Measurements from ENCODE around the gene DPH6.
"Not testable (repeated sequence)": the region's sequence is repeated elsewhere in the genome, so short reads cannot be mapped to it uniquely, and the experiment has no call there.

The DPH6 gene

DNA sequence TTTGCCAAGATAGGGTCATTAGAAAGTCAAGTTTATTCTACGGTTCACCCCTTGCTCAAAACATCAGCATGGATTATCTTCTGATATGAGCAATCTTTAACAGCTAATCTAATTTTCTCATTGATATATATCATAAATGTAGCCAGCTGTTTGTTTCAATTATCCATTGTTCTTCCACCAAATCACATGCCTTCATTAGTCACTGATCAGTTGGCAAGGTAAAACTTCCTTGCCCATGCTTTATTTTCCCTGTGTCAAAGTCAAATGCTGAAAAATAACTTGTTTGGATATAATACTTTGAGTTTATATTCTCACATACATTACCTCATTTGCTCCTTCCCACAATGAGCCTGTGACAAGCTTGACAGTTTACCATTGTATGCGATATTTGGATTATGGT lies 60.6 kb downstream of the DPH6 start:
- no peak for DNase-seq (ENCODE audit: low read depth)

DNA sequence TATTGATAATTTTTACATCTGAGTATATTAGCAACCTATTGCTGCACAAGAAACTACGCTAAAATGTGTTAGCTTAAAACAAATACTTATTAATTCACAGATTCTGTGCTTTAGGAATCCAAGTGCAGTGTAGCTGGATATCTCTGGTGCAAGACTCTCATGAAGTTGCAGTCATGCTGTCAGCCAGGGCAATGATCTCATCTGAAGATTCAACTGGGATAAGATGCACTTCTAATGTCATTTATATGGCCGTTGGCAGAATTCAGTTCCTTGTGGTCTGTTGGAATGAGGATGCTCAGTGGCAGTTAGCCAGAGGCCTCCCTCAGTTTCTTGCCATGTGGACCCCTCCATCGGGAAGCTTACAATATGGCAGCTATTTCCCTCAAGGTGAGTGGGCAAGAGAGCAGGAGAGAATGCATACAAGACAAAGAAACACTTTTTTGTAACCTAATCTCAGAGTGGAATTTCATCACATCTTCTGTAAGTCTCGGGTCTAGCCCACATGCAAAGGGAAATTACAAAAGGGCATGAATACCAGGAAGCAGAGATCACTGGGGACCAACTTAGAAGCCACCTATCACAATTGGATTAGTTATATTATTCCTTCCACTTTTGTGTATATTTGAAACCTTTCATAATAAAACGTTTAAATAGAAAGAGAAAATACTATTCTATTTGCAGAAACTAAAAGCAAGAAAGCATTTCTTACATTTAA lies 61.6 kb downstream of the DPH6 start:
- no peak for DNase-seq (ENCODE audit: low read depth)

DNA sequence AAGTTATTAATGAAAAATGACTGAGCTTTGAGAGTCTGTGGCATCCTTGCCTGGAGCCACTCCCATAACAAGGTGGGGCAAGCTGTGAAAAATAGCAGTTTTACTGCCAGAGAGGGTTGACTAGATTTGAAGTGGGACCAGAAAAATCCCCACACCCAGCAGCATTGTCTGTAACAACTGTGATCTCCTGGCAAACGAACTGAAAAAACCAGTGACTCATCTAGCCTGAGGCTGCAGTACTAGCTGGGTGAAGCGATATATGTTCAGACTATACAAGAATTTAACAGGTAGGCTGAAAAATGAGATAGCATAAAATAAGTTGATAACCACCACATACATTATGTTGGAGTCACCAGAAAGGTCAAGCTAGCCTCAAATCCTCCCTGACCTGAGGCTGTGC lies 64.0 kb downstream of the DPH6 start:
- no peak for DNase-seq (ENCODE audit: low read depth)

DNA sequence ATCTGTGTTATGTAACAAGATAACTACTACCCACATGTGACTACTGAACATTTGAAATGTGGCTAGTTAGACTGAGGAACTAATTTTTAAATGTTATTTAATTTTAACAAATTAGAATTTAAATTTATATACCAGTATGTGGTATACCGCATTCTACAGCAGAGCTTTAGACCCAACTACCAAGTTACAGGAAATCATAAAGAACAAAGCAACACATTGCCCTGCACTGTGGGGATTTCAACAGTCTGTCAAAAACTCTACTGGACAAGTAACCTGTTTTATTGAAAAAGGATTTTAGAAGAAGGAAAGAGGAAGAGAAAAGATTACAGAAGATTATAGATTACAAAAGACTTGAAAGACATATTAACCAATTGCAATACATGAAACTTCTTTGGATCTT lies 64.9 kb downstream of the DPH6 start:
- no peak for DNase-seq (ENCODE audit: low read depth)

DNA sequence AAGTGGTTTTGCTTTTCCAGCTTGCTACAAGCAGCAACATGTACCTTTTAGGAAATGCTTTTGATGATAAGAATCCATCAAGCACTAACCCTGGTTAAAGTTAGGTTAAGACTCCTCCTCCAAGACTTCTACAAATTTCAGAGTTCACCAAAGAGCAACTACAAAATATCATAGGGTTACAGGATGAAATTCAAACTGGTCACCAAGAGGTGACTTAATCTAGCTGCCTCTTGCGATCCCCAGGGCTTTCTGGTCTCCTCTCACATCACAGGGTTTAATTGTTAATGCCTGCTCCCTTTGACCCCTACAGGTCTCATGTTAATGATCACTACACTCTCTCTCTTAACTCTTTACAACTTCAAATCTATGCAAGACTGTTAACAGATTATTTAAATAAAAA lies 66.5 kb downstream of the DPH6 start:
- no peak for DNase-seq (ENCODE audit: low read depth)

DNA sequence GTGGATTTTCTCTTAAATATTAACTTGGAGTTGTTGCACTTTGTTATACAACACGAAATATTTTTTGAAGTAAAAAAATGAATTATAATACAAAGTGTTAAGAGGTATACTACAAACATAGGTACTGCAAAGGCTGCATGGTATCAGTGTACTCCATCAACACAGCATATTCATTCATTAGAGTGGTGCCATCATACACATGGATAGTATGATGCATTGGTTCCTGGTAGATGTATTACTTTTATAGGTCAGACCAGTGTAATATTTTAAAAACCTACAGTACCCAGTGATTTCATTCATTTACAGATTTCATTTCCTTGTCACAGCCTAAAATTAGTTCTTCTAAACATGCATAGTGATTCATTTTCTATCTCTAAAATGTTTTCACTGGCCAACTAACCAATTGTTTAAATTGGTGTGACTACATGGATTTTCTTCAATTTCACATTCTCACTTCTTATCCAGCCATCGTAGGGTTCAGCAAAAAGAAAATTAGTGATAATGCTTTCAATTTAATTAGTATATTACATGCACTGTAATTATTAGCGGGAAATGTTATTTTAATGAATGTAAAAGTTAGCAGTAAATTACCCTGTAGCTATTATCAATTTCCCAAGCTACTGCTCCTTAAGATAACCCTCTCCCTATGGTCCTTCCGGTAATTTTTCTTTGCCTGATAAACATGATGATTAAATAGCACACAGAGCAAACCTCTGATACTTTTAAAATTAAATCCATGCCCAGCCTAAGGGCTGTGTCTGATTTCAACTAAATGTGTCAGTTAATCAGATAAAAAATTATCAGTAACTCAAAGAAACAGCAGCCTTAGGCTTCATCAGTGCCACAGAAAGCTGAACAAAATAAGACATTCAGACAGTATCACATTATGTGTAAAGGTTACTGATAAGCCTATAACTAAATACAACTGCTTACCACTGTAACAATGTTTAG lies 68.4 kb downstream of the DPH6 start:
- DNase-seq (ENCODE audit: low read depth) = no peak

DNA sequence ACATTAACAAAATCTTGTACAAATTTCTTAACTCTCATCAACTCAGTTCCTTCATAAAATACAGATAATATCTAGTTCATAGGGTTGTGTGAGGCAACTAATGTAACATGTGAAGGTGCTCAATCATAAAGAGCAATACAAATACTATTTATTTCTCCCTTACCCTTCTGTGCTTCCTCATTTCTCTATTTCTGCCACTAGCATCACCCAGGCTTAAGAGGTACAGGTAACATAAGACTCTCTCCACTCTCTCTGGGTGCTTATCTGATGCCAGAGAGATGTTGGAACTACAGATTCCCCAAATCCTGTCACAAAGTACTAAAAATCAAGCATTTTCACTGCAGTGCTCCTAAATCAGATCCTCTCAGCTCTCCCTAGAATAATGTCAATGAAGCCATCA lies 74.9 kb downstream of the DPH6 start:
- no peak for DNase-seq (ENCODE audit: low read depth)

DNA sequence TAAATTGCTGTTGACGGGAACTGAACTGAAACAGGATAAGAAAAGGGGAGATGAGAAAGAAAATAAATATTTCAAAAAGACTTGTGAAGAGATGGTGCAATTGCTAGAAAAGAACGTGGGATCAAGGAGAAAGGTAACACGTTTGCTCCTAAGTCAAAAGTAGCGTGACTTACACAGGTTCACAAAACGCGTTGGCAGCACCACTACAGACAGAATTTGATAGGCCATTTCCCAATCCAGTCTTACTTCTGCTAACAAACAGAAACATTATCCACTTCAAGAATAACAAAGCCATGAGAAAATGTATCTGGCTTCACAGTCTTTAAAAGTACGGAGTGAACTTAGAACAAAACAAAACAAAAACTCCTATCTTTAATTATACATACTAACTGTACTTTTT lies 75.5 kb downstream of the DPH6 start:
- DNase-seq (ENCODE audit: low read depth) = no peak

DNA sequence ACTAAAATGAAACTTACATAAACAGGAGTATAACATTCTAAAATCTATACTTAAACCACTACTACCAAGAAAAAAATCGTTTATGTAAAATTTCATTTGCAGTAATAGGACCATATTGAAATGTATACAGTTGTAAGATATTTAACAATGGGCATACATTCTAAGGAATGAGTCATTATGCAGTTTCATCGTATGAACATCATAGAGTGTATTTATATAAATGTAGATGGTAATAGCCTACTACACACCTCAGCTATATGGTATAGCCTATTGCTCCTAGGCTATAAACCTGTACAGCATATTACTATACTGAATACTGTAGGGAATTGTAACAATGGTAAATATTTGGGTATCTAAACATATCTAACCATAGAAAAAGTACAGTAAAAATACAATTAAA lies 79.5 kb downstream of the DPH6 start:
- no peak for DNase-seq (ENCODE audit: low read depth)

DNA sequence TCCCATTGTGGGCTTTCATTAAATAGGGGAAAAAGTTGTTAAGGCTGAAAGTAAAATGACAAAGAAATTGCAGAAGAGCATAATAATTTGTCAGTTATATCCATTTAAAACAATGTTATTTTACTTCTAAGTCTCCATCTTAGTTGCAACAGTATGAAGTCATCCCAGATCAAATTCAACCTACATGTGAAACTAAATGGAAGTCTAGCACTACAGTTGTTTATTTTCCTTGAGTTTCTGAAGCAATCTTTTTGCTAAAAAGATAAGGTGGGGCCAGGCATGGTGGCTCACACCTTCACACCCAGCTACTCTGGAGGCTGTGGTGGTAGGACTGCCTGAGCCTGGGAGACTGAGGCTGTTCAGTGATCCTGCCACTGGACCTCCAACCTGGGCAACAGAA lies 80.2 kb downstream of the DPH6 start:
- no peak for DNase-seq (ENCODE audit: low read depth)

DNA sequence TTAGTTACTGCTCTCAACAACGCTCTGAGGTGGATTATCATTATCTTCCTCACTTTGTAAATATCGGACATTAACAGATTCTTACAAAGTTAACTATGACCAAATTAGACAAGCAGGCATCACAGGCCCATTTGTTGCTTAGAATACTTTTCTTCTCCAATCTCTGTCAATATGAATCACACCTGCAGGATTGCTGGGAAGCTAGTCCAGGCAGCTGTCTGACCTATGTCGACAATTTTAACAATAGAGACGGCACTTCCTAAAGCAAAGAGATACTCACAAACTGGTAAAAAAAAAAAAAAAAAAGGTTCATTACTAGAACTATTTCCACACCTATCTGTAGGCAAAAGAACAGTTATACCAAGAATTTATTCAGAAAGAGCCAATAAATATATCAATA lies 85.3 kb downstream of the DPH6 start:
- DNase-seq (ENCODE audit: low read depth) = no peak

DNA sequence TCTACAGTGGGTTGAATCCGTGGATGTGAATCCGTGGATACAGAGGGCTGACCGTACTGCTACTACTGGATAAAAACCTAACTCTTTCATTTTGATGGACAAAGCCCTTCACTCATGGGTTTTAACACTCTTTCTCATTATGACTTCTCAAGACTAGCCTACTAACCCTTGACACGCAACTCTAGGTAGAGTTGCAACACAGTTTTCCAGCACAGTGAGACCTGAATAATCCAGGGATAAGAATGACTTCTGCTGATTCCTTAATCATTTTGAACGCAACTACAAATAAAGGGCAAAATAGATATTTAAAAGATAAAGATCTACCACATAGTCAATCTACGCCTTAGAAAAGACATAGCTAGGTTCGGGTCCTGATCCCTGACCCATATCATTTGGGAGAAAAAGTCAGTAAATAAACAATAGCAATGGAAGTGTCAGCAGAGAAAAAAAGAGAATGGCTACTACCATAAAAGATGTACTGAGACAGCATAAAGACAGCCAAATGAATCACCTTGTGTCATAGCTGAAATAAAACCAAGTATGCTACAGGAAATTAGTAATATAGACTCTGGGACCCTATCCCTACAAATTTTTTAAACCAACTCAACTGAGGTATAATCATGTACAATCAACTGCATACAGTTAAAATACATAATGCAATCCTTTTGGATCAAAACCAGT lies 87.6 kb downstream of the DPH6 start:
- DNase-seq (ENCODE audit: low read depth) = no peak

DNA sequence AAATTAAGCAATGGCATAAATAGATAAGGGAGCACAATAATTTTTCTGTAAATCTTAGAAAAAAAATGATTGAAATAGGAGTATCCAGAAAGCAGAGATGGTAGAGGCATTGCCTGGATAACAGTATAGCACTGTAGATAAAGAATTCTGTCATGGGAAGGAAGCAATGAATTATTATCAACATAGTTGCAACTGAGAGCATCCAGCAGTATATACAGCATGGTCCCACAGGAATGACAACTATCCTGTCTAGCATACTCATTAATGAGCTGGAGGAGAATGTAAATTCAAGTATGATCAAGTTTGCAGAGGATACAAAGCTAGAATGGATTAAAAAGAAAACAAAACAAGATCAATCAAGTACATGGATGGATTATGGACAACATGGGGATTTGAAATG lies 90.8 kb downstream of the DPH6 start:
- DNase-seq (ENCODE audit: low read depth) = no peak

DNA sequence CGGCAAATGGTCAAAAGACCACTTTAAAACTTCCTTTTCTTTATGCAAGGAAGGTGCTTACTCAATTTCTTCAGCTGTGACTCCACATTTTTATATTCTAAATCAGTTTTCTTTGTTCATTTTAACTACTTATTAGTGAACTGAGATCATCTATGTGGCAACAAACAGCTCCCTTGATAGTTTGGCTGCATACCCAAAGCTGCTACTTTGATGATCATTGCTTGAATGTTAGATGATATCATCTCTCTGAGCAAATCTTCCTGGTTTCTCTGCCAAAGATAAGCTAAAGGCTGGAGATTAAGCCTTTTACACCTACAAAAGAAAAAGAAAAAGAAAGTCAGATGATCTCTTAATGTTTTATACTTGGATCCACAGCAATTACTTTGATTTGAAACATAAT lies 95.5 kb downstream of the DPH6 start:
- no peak for DNase-seq (ENCODE audit: low read depth)

DNA sequence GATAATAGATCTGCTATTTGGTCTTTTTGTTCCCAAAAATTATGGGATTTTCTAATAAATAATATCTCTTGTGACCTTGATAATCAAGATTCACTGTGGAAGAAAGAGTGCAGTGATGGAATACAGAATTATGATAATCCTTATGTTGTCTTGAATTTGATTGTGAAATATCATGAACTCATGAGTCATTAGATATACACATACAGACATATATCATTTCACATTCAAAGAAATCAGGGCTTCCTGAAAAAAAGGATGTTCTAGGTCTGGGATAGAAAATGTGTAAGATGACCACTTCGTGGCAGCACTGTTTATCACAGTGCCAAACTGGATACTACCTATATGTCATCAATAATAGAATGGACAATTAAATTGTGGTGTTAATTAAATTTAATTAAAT lies 97.7 kb downstream of the DPH6 start:
- DNase-seq (ENCODE audit: low read depth) = no peak

DNA sequence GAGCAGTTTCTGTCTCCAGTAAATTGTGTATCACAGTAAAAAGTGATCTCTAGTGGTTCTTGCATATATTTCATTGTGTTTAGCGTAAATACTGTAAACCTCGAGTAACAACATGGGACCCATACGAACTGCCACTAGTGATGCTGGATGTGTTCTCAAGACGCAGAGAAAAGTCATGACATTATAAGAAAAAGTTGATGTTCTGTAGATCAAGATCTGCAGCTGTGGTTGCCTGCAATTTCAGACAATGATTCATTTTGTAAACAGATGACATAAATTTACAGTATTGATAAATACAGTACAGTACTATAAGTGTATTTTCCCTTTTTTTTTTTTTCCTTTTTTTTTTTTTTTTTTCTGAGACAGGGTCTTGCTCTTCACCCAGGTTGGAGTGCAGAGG lies 100.1 kb downstream of the DPH6 start:
- DNase-seq (ENCODE audit: low read depth) = no peak

DNA sequence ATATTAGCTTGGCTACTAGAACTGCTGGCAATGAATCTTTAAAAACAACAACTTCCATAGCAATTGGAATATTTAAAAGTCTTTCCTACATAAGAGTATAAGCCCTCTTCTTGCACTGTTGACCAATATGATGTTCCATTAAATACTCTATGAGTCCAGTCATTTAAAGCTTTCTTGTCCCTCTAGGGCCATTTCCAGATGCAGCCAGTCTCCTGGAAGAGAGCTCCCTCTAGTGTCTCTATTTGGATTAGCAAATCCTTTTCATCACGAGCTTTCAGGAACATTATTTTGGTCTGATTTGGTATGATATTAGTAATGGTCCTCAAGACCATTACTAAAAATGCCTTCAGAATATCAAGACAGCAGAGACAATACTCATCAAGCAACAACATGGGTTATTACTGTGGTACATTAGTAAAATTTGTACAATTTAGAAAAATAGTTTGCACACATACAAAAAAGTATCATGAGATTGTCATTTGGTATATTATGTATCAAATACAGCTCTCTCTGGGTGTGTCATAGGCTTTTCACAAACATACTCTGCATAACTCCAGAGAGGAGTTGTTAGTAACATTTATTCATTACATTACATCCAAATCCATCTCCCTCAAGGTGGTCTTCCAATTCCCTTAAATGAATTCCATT lies 101.3 kb downstream of the DPH6 start:
- DNase-seq (ENCODE audit: low read depth) = no peak

DNA sequence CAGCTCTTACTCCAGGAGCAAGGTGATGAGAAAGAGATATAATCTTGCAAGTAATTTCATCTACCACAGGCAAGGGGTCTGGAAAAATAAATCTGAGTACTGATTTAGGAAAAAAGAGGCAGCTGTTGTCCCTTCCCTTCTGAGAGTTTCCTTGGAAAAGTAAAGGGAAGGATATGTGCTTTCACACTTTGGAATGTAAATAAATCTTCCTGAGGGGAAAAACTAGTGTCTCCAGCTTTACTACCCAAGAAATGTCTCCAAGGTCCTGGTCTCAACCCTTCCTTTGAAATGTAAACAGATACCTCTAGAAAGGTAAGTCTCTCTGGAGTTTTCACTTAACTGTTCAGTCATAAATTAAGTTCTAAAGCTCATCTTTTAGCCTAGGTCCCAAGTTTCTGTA lies 102.6 kb downstream of the DPH6 start:
- DNase-seq (ENCODE audit: low read depth) = no peak

DNA sequence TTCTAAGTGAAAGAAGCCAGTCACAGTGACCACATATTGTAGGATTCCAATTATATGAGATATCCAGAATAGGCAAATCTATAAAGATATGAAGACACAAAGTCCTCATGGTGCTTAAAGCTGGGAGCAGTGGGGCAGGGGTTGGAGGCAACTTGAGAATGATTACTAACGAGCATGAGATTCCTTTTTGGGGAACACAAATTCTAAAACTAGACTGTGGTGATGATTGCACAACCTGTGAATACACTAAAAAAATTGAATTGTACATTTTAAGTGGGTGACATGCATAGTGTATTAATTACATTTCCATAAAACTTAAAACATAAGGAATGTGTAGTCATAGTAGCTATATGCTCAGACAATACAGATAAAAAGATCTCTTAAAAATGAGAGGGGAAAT lies 103.2 kb downstream of the DPH6 start:
- no peak for DNase-seq (ENCODE audit: low read depth)

DNA sequence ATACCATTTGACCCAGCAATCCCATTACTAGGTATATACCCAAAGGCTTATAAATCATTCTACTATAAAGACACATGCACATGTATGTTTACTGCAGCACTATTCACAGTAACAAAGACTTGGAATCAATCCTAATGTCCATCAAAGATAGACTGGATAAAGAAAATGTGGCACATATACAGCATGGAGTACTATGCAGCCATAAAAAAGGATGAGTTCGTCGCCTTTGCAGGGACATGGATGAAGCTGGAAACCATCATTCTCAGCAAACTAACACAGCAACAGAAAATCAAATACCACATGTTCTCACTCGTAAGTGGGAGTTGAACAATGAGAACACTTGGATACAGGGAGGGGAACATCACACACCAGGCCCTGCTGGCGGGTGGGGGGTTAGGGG lies 104.7 kb downstream of the DPH6 start:
- not testable (repeated sequence) for DNase-seq (ENCODE audit: low read depth)

DNA sequence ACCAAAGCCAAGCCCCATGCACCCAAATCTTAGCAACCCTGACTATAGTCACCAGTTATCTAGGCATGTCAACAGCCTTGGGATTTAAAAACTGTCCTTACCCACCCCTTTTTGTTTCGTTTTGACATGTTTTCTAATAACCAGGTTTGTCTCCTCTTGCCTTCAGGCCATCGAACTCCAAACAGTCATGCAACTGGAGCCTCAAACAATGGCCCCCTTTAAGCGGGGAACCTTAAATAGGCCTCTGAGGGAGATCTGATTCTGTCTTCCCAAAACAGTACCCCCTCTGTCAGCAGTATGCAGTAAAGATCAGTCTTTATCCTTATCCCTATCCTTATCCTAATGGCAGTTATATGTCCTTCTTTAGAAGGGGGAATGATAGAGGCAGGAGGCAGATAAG lies 105.7 kb downstream of the DPH6 start:
- no peak for DNase-seq (ENCODE audit: low read depth)

DNA sequence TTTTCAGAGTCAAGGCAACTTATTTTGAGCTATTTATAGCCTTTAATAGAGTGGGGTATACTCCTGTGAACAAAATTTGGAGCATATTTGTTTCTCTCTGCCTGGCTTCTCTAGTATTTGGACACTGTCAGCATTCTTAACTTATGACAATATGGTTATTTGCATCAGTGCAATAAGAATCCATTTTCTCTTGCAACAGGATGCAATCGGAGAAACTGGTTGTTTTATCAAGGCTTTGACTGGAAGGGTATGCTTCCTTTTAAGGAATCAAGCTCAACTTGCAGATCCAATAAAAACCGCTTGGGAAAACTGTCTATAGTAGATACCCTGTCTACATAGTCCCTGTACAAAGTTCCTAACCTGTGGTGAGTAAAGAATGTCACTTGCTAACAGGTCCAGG lies 106.7 kb downstream of the DPH6 start:
- DNase-seq (ENCODE audit: low read depth) = no peak

DNA sequence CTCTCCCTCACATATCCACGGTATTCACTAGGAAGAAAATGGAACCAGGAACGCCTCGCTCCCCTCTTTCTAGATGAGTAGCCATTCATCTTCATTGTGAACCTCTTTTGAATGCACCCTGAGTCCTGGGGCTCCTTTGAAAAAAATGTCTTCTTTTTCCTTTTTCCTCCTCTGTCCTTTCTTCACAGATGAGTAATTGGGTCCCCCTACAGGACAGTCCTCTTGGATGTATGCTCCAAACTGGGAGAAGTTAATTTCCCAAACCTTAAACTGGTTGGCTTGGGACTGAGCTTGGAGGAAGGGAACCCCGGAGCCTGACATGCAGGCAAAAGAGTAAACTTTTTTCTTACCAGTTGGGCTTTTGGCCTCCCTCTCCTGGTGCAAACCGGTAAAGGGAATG lies 108.8 kb downstream of the DPH6 start:
- DNase-seq (ENCODE audit: low read depth) = no peak
